GM23338 (cell line): Measurements from ENCODE around the gene PHF24.

ENCODE experiments used
- CREB1 ChIP-seq: fragments of 250-450 bp; sonication (Bioruptor Pico); IDR thresholded peaks from 2 replicates; pipeline ENCODE4 v1.5.0; 2020; ENCODE audit warnings: low read depth, mild to moderate bottlenecking, moderate library complexity
- CTCF ChIP-seq, 2 experiments: fragments of 200-600 bp in 1 of 2; sonication (generic) in 1 of 2; conservative IDR thresholded peaks; 2 replicates each; pipeline versions ENCODE4 v1.5.1 to v1.6.1; 2016 to 2017; ENCODE audit warnings: antibody characterized with exemption in 2 of 2, low read depth in 2 of 2, mild to moderate bottlenecking in 2 of 2, moderate library complexity in 1 of 2
- ETS1 ChIP-seq: IDR thresholded peaks from 2 replicates; pipeline ENCODE4 v1.6.1; 2016; ENCODE audit warnings: antibody characterized with exemption
- EZH2 ChIP-seq: fragments of 200-600 bp; sonication (generic); IDR thresholded peaks from one replicate; pipeline ENCODE4 v1.8.0; 2017; ENCODE audit warnings: antibody characterized with exemption, mild to moderate bottlenecking, low read depth; ENCODE audit not compliant: unreplicated experiment
- EZH2phosphoT487 ChIP-seq: fragments of 200-600 bp; sonication (generic); IDR thresholded peaks from one replicate; pipeline ENCODE4 v1.8.1; 2018; ENCODE audit warnings: antibody characterized with exemption; ENCODE audit not compliant: unreplicated experiment
- JUNB ChIP-seq: IDR thresholded peaks from one replicate; pipeline ENCODE4 v1.6.1; 2016; ENCODE audit warnings: antibody characterized with exemption; ENCODE audit not compliant: unreplicated experiment
- NANOG ChIP-seq: IDR thresholded peaks from 2 replicates; pipeline ENCODE4 v1.6.1; 2016; ENCODE audit warnings: antibody characterized with exemption, borderline replicate concordance
- POLR2AphosphoS5 ChIP-seq: IDR thresholded peaks from 2 replicates; pipeline ENCODE4 v1.6.1; 2016; ENCODE audit warnings: antibody characterized with exemption, low read depth
- REST ChIP-seq: IDR thresholded peaks from one replicate; pipeline ENCODE4 v1.6.1; 2018; ENCODE audit warnings: antibody characterized with exemption; ENCODE audit not compliant: unreplicated experiment
- STAT1 ChIP-seq: IDR thresholded peaks from one replicate; pipeline ENCODE4 v1.6.1; 2016; ENCODE audit warnings: antibody characterized with exemption; ENCODE audit not compliant: unreplicated experiment
- ZNF114 ChIP-seq: fragments of 250-450 bp; sonication (Bioruptor Pico); IDR thresholded peaks from 2 replicates; pipeline ENCODE4 v1.5.0; 2020; ENCODE audit warnings: mild to moderate bottlenecking, moderate library complexity
- ZNF331 ChIP-seq: fragments of 250-450 bp; sonication (Bioruptor Pico); IDR thresholded peaks from 2 replicates; pipeline ENCODE4 v1.5.0; 2020; ENCODE audit warnings: low read depth, mild to moderate bottlenecking, moderate library complexity
- ZNF462 ChIP-seq: fragments of 250-450 bp; sonication (Bioruptor Pico); IDR thresholded peaks from 2 replicates; pipeline ENCODE4 v1.5.0; 2020; ENCODE audit warnings: mild to moderate bottlenecking, moderate library complexity

GRCh38 chr9:34995670-34996060, 37.6 kb downstream of the PHF24 start:
- TF ChIP-seq CTCF (conservative IDR thresholded peaks at IDR 0.05; ENCODE audit: low read depth in 2 of 2) (no peak), REST (no peak), CREB1 (CRISPR knock-in tag) (no peak), ZNF114 (CRISPR knock-in tag) (no peak), EZH2 (no peak), EZH2phosphoT487 (no peak), POLR2AphosphoS5 (no peak), ETS1 (no peak), STAT1 (no peak), JUNB (no peak), ZNF331 (CRISPR knock-in tag) (no peak), NANOG (no peak), ZNF462 (CRISPR knock-in tag) (no peak)
